Sigmoid colon (tissue), 4 donors: ENCODE results near the gene PLBD2.

Source experiments
- CTCF ChIP-seq, 4 experiments: fragments of 450-650 bp in 3 of 4; fragments of 200-600 bp in 1 of 4; IDR thresholded peaks; one replicate each; pipeline ENCODE4 v1.5.1; 2016 to 2019; ENCODE audit warnings: antibody characterized with exemption in 4 of 4, mild to moderate bottlenecking in 3 of 4, moderate library complexity in 2 of 4
- POLR2A ChIP-seq, 2 donors: fragments of 450-650 bp; IDR thresholded peaks; one replicate each; pipeline ENCODE4 v1.6.1; 2016; ENCODE audit warnings: antibody characterized with exemption in 2 of 2, mild to moderate bottlenecking in 2 of 2, moderate library complexity in 2 of 2
- POLR2AphosphoS5 ChIP-seq, 4 donors: sonication (generic); formaldehyde crosslinking; IDR thresholded peaks; one replicate each; pipeline ENCODE4 v1.6.1; 2017; ENCODE audit warnings: antibody characterized with exemption in 4 of 4

GRCh38 chr12:113347892-113348291 is 10.5 kb upstream of the PLBD2 start:
- TF ChIP-seq CTCF (IDR thresholded peaks at IDR 0.05) (no peak), POLR2A (IDR thresholded peaks at IDR 0.05) (no peak), POLR2AphosphoS5 (IDR thresholded peaks at IDR 0.05) (no peak)
